Activated naive CD8-positive, alpha-beta T cell treated with anti-CD3 and anti-CD28 coated beads, Interleukin-2, amount 10 ng/mL, durations not matched to agents 7 days and 5 days (primary cell): ENCODE results near the gene METTL4. TPM values are rescaled to one million over a fixed set of nuclear protein-coding genes. Genes with fewer than 3 reads are reported as not detected.
"Not testable (repeated sequence)": the region's sequence is repeated elsewhere in the genome, so short reads cannot be mapped to it uniquely, and the experiment has no call there.

ENCODE experiments used
- ATAC-seq: fragments of 150-1000 bp; cut with Tn5 transposase; one replicate; pipeline ENCODE4 v1.10.0; 2021; ENCODE audit warnings: low read depth, moderate library complexity
- POLR2A ChIA-PET: fragments of 350-600 bp; sonication (Branson Sonifier 250); formaldehyde crosslinking; loops from one replicate; lab custom pipeline; 2021; ENCODE audit warnings: antibody characterized with exemption; lab: Charles Lee
- DNase-seq: peaks from one replicate; pipeline ENCODE4 v3.0.0; 2021
- H3K27ac Mint-ChIP-seq: one replicate; pipeline ENCODE4 v1.8.0; 2022; ENCODE audit warnings: mild to moderate bottlenecking, mixed read lengths
- H3K27me3 Mint-ChIP-seq: one replicate; pipeline ENCODE4 v1.8.0; 2022; ENCODE audit warnings: mild to moderate bottlenecking, moderate library complexity, mixed read lengths
- H3K36me3 Mint-ChIP-seq: one replicate; pipeline ENCODE4 v1.8.0; 2021; ENCODE audit warnings: mild to moderate bottlenecking, mixed read lengths
- H3K4me1 Mint-ChIP-seq: one replicate; pipeline ENCODE4 v1.8.0; 2021; ENCODE audit warnings: mixed read lengths
- H3K4me3 Mint-ChIP-seq: one replicate; pipeline ENCODE4 v1.8.0; 2022; ENCODE audit warnings: mild to moderate bottlenecking, moderate library complexity, mixed read lengths
- H3K9me3 Mint-ChIP-seq: one replicate; pipeline ENCODE4 v1.8.0; 2021; ENCODE audit warnings: mixed read lengths
- total RNA-seq, 2 experiments: library from RNA; stranded (reverse); gene quantifications; one replicate each; pipeline ENCODE4 v1.2.3, GENCODE V29; 2021

METTL4 gene
- total RNA-seq, 2 experiments from 2014 or later, result 22.7 to 25.8 TPM

DNA sequence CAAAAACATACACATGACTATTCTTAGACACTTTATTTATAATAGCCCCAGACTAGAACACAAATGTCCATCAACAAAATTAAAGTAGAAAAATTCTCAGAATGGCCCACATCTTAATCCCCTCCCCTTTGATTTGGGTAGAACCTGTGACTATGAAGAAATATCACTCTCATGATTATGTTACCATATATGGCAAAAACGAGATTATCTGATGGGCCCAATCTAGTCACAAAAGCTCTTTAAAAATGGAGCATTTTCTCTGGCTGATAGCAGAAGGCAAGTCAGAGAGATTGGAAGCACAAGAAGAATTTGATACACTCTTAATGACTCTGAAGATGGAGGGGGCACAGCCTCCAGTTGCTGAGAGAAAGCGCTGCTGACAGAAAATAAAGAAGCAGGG is 39.6 kb downstream of the METTL4 start:
- Mint-ChIP-seq H3K4me3 (no peak overlapping the region), H3K36me3 (peaks cover 24% of the 10 kb centered on the region), H3K27me3 (no peaks in the 10 kb centered on the region), H3K4me1 (no peaks in the 10 kb centered on the region), H3K9me3 (no peaks in the 10 kb centered on the region), H3K27ac (no peak overlapping the region)
- no peak for ATAC-seq
- POLR2A ChIA-PET, result no interaction called here
- DNase-seq, result no peak

DNA sequence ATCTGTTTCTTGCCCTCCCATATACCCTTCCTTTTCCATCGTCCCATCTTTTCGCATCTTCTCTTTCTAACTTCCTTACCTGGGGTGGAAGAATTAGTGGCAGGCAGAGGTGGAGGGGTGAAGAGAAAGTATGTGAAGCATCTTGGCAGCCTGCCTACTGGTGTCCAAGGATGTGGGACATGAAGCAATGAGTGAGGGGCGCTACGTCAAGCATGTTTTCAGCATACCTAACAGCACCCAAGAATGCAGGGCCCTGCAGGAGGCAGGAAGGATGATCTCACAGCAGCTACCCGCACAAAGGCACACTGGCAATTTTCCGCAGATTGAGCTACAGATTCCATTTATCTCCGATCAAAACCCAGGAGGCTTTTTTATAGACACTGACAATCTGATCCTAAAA is 42.2 kb downstream of the METTL4 start:
- H3K9me3 Mint-ChIP-seq, result no peaks in the 10 kb centered on the region
- no peaks in the 10 kb centered on the region for H3K27me3 Mint-ChIP-seq
- no peak overlapping the region for H3K27ac Mint-ChIP-seq
- no peaks in the 10 kb centered on the region for H3K4me1 Mint-ChIP-seq
- ATAC-seq, result no peak
- no peak for DNase-seq
- POLR2A ChIA-PET, result no interaction called here
- no peak overlapping the region for H3K4me3 Mint-ChIP-seq
- peaks cover 11% of the 10 kb centered on the region for H3K36me3 Mint-ChIP-seq

DNA sequence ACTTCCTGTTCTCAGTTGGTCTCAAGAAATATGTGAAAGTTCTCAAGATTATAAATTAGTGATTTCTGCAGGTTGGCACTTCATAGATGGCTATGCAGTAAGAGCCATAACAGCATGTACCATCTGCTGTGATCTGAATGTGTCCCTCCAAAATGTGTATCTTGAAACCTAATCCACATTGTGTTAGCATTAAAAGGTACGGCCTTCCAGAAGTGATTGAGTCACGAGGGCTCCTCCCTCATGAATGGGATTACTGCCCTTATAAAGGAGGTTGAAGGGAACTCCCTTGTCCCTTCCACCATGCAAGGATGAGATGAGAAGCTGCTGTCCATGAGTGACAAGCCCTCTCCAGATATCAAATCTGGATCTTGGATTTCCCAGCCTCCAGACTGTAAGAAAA is 45.0 kb downstream of the METTL4 start:
- H3K36me3 Mint-ChIP-seq, result no peaks in the 10 kb centered on the region
- DNase-seq, result no peak
- no peak overlapping the region for H3K27ac Mint-ChIP-seq
- POLR2A ChIA-PET, result no interaction called here
- no peak for ATAC-seq
- no peak overlapping the region for H3K4me3 Mint-ChIP-seq
- H3K4me1 Mint-ChIP-seq, result peaks cover 2% of the 10 kb centered on the region
- H3K27me3 Mint-ChIP-seq, result no peaks in the 10 kb centered on the region
- H3K9me3 Mint-ChIP-seq, result no peaks in the 10 kb centered on the region

DNA sequence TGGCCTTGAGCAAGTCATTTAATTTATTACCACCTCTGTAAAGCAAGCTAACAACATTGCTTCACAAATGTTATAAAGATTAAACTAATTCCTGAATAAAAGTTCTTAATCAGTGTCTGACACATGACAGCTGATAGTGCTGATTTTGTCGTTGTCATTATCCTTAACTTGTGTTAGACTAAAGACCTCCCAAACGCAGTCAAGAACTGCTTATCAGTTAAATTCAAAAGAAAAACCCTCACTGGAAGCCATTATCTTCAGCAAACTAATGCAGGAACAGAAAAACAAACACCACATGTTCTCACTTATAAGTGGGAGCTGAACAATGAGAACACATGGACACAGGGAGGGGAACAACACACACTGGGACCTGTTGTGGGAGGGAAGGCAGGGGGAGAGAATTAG is 46.5 kb downstream of the METTL4 start:
- H3K27me3 Mint-ChIP-seq, H3K4me3 Mint-ChIP-seq, H3K36me3 Mint-ChIP-seq, DNase-seq, POLR2A ChIA-PET, H3K4me1 Mint-ChIP-seq, ATAC-seq, H3K9me3 Mint-ChIP-seq, H3K27ac Mint-ChIP-seq: not testable (repeated sequence)

DNA sequence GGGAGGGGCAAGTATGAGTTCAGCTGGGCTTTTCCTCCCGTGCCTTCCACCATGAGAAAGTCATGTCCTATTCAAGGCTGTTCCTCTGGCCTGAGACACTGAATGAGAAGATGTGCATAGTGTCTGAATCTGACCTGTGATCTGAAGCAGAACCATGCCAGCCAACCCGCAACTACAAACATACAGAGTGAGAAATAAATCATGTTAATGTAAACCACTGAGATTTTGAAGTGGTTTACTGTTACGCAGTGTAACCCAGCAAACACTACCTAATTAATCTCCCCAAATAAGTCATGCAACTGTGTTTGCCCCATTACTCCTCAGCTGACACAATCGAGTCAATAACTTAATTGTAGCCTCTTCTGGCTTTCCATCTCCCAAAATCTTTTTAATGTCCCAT is 49.2 kb downstream of the METTL4 start:
- H3K4me1 Mint-ChIP-seq, result peaks cover 2% of the 10 kb centered on the region
- POLR2A ChIA-PET, result no interaction called here
- no peak for ATAC-seq

DNA sequence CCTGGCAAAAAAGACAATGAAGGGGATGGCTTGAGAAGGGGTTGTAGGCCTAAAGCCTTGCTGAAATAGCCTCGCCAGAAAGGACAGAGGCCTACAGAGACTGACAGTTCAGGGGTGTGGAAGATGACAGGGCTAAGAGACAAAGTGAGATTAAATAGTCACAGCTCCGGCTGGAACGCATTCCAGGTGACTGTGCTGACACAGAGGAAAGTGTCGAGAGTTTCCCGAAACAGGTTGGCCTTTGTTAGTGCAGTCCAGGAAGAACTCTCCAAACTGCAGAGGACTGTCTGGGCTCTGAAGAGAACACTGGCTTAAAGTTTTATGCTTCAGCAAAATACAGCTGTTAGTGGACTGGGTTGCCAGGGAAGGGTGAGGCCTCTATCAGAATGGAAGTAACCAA is 52.8 kb downstream of the METTL4 start:
- DNase-seq (no peak), ATAC-seq (no peak)
- Mint-ChIP-seq H3K27ac (no peak overlapping the region), H3K4me3 (no peak overlapping the region), H3K36me3 (peaks cover 6% of the 10 kb centered on the region), H3K27me3 (no peaks in the 10 kb centered on the region), H3K9me3 (no peaks in the 10 kb centered on the region), H3K4me1 (peaks cover 16% of the 10 kb centered on the region)
- POLR2A ChIA-PET, result no interaction called here

More for the DNA sequence above, 49.2 kb downstream of the METTL4 start:
- Mint-ChIP-seq H3K36me3 (no peaks in the 10 kb centered on the region), H3K27me3 (no peaks in the 10 kb centered on the region), H3K4me3 (no peak overlapping the region), H3K9me3 (no peaks in the 10 kb centered on the region), H3K27ac (no peak overlapping the region)
- no peak for DNase-seq

DNA sequence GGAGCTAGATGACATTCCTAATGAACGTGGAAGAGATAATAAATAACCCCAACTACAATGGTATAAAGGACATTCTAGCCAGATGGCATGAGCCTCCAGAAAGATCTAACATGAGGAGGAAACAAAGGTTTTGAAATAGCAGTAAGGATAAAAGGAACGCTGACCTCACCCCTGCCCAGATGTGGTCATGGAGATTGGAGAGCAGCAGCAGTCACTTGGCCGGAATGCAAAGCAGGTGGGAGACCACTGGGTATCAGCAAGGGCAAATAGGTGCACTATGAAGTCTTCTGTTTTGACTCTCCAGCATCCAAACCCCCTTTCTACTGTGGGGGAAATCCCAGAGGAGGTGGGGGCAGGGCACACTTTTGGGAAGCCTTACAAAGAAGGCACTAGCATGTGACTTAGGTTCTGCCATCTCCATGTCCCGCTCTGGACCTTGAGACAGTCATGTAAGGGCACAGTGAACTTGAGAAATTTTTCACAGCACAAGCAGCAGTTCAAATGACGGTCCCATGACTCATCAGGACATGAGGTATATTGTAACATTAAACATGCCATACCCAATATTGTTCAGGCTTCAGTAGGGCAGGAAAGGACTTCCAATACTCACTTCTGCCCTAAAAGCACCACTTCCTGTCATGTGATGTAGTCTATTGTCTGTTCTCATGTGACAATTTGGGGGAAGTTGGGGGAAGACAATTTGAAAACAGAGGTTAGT is 55.2 kb downstream of the METTL4 start:
- ATAC-seq (peak; percentile 74), DNase-seq (no peak)
- Mint-ChIP-seq H3K4me3 (no peak overlapping the region), H3K4me1 (peaks cover 13% of the 10 kb centered on the region), H3K27ac (no peak overlapping the region), H3K9me3 (no peaks in the 10 kb centered on the region), H3K27me3 (no peaks in the 10 kb centered on the region), H3K36me3 (peaks cover 6% of the 10 kb centered on the region)
- POLR2A ChIA-PET, result no interaction called here

DNA sequence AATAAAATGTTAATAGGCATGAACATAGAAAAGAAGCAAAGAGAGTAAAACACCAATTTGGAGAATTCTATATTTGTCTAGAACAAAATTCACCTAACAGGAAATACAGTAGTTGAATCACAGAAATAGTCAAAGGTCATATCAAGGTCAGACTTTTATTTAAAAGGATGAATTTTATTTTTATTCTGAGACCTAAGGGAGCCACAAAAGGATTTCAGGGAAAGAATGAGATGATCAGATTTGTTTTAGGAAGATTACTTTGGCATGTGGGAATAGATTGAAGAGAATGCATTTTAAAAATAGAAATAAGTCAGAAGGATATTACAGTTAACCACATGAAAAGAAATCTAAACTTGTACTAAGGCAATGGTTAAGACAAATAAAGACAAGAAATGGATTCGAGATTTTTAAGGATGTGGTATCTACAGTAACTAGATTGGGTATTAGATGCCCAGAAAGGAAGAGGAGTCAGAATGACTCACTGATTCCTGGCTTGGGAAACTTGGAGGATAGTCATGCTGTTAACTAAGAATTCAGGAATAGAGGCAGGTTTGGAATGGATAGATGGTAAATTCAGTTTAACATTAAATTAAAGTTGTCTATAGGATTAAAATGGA is 56.0 kb downstream of the METTL4 start:
- peaks cover 13% of the 10 kb centered on the region for H3K4me1 Mint-ChIP-seq
- POLR2A ChIA-PET, result no interaction called here

DNA sequence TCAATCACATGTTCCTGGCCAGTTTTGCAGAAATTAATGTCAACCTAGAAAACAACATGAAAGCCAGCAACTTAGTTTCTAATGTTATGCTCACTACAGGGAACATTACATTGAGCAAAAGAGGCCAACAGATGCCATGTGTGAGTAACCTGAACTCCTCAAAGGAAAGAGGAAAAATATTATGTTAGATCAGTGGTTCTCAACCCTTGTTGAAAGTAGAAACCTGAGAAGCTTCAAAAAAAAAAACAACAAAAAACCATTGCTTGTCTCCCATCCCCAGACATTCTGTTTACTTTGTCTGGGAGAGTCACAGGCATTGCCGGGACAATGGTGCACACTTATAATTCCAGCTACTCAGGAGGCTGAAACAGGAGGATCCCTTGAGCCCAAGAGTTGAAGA is 57.7 kb downstream of the METTL4 start:
- no peaks in the 10 kb centered on the region for H3K9me3 Mint-ChIP-seq

More for the DNA sequence above, 56.0 kb downstream of the METTL4 start:
- DNase-seq (no peak), ATAC-seq (no peak)
- Mint-ChIP-seq H3K27ac (no peak overlapping the region), H3K9me3 (no peaks in the 10 kb centered on the region), H3K27me3 (no peaks in the 10 kb centered on the region), H3K4me3 (no peak overlapping the region), H3K36me3 (peaks cover 6% of the 10 kb centered on the region)

DNA sequence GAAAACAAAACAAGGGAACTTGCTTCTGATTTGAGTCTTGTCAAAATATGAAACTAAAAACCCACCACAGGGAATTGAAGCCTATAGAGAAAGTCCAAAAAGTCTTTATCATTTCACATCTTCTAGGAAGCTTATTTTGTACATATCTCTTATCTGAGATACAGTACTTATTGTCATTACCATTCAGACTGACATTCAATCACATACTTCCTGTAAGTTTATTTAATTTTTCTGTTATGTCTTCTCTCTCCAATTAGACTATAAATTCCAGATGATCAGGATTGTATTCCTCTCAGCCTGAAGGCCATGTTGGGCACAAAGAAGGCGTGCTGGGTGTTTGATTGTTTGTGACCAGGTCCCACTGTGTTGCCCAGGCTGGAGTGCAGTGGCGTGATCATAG is 59.2 kb downstream of the METTL4 start:
- peaks cover 16% of the 10 kb centered on the region for H3K4me1 Mint-ChIP-seq
- H3K36me3 Mint-ChIP-seq, result peaks cover 6% of the 10 kb centered on the region
- no peak for ATAC-seq
- no peak for DNase-seq
- H3K9me3 Mint-ChIP-seq, result no peaks in the 10 kb centered on the region
- H3K27ac Mint-ChIP-seq, result no peak overlapping the region
- H3K27me3 Mint-ChIP-seq, result no peaks in the 10 kb centered on the region
- no peak overlapping the region for H3K4me3 Mint-ChIP-seq
- POLR2A ChIA-PET, result no interaction called here

More for the DNA sequence above, 57.7 kb downstream of the METTL4 start:
- POLR2A ChIA-PET, result interaction anchor here (0.6 kb wide), 1 partner anchor 76 kb away, joined by 3 read pairs; no protein-coding TSS in a partner anchor
- no peaks in the 10 kb centered on the region for H3K27me3 Mint-ChIP-seq
- H3K27ac Mint-ChIP-seq, result no peak overlapping the region
- DNase-seq, result no peak
- peaks cover 6% of the 10 kb centered on the region for H3K36me3 Mint-ChIP-seq
- no peak overlapping the region for H3K4me3 Mint-ChIP-seq
- ATAC-seq, result no peak
- H3K4me1 Mint-ChIP-seq, result peaks cover 16% of the 10 kb centered on the region

DNA sequence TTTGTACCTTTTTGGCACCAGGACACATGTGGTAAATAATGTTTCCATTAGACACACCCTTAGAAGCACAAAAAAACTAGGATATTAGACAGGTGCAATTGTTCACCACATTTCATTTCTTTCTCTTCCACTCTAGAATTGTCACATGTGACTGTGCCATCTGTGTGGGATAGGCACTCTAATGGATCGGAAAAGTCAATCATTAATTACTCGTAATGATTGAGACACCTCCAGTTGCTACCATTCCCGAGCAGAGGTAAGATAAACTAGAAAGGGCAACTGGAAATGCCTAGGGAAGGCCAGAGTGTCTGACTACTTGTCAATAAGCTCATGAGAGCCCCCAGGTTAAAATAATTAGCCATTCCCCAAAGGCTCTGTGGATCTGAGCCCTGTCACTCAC is 59.9 kb downstream of the METTL4 start:
- Mint-ChIP-seq H3K27ac (no peak overlapping the region), H3K9me3 (no peaks in the 10 kb centered on the region), H3K36me3 (peaks cover 4% of the 10 kb centered on the region), H3K4me3 (no peak overlapping the region), H3K27me3 (no peaks in the 10 kb centered on the region), H3K4me1 (peaks cover 14% of the 10 kb centered on the region)
- no peak for DNase-seq
- POLR2A ChIA-PET, result no interaction called here
- ATAC-seq, result no peak

DNA sequence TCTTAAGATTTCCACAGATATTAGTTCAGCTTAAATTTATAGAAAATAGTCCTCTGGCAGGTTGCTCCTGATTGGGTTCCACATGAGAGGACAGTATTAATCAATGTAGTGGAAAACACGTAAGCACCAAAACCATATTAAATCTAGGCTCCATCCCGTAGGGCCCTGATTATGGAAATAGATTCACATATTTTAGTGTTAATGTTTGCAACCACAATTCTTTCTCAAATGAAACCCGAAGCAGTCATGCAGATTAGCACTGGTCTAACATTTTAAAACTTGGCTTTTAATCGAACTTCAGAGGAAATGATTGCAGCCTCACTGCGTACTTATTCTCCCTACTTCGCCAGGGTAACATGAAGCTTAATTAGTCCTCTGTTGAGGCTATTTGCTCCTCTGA is 60.9 kb downstream of the METTL4 start:
- DNase-seq, result no peak

DNA sequence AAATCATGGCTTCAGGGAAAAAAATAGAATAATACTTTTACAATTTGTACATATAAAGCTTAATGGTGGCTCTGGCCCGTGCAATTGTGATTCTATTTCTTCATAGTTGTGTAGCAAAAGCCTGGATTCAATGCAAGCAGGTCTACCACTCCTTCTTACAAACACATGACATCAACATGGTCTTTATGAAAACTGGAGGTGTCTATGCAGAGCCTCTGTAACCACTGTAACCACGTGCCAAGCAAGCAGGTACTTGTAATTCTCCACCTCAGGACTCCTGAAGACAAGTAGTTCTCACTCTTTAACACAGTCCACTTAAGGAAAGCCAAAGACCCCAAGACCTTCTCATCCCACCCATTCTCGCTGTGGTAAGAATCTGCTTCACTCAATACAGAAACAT is 62.6 kb downstream of the METTL4 start:
- POLR2A ChIA-PET, result no interaction called here
- no peak overlapping the region for H3K4me3 Mint-ChIP-seq
- peaks cover 3% of the 10 kb centered on the region for H3K4me1 Mint-ChIP-seq
- H3K27ac Mint-ChIP-seq, result no peak overlapping the region
- H3K27me3 Mint-ChIP-seq, result no peaks in the 10 kb centered on the region
- no peaks in the 10 kb centered on the region for H3K36me3 Mint-ChIP-seq
- peak; percentile 58 for ATAC-seq
- no peak for DNase-seq
- H3K9me3 Mint-ChIP-seq, result no peaks in the 10 kb centered on the region

More for the DNA sequence above, 60.9 kb downstream of the METTL4 start:
- Mint-ChIP-seq H3K27me3 (no peaks in the 10 kb centered on the region), H3K4me1 (peaks cover 6% of the 10 kb centered on the region), H3K9me3 (no peaks in the 10 kb centered on the region), H3K4me3 (no peak overlapping the region), H3K36me3 (peaks cover under 1% of the 10 kb centered on the region), H3K27ac (no peak overlapping the region)
- POLR2A ChIA-PET, result no interaction called here
- ATAC-seq, result no peak

DNA sequence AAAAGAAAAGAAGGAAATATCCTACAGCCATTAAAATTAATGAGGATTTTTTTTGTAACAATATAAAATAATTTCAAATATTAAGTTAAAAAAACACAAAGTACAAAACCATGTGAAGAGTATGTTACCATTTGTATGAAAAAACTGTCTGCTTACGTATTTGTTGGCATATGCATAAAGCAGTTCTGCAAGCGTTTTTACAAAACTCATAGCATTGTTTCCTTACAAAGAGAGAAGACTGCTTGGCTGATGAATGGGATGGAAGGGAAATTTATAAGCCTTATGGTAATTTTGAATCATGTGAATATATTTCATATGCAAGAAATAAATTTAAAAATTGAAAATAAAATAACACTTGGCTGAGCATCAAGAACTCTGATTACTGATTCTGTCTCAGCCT is 63.1 kb downstream of the METTL4 start:
- no peak for ATAC-seq
- peaks cover 3% of the 10 kb centered on the region for H3K4me1 Mint-ChIP-seq
- H3K4me3 Mint-ChIP-seq, result no peak overlapping the region

More for the DNA sequence above, 63.1 kb downstream of the METTL4 start:
- Mint-ChIP-seq H3K27ac (no peak overlapping the region), H3K36me3 (no peaks in the 10 kb centered on the region), H3K9me3 (no peaks in the 10 kb centered on the region), H3K27me3 (no peaks in the 10 kb centered on the region)
- POLR2A ChIA-PET, result no interaction called here
- DNase-seq, result no peak
